Caco-2 (cell line): Measurements from ENCODE around the gene KNSTRN. TPM values are rescaled to one million over a fixed set of nuclear protein-coding genes. Genes with fewer than 3 reads are reported as not detected.

Source experiments
- BruUV-seq: library from RNA; stranded (reverse); fragments of 400-500 nt; replicated peaks from 2 replicates; lab custom pipeline; 2021; lab: Mats Ljungman, UMichigan
- CTCF ChIA-PET: fragments of 300-600 bp; sonication (Branson Sonifier 250); formaldehyde crosslinking; loops from one replicate; lab custom pipeline; 2022; ENCODE audit warnings: antibody characterized with exemption; lab: Charles Lee
- POLR2A ChIA-PET: fragments of 300-600 bp; sonication (Branson Sonifier 250); formaldehyde crosslinking; loops from one replicate; lab custom pipeline; 2022; ENCODE audit warnings: antibody characterized with exemption; lab: Charles Lee
- DNase-seq, 2 experiments: peaks; one replicate each; pipeline versions ENCODE4 v3.0.0 to v3.0.0-alpha.2; 2020 to 2022
- H3K27me3 ChIP-seq: replicated peaks from 2 replicates; pipeline ENCODE4 v1.6.0; 2011; ENCODE audit warnings: low read length; ENCODE audit not compliant: control insufficient read depth, insufficient read depth
- H3K36me3 ChIP-seq: 2 replicates; pipeline ENCODE4 v1.5.1; 2011; ENCODE audit warnings: low read length; ENCODE audit not compliant: control insufficient read depth, insufficient read depth
- H3K4me1 ChIP-seq: fragments of 250-450 bp; sonication (Bioruptor Pico); 2 replicates; pipeline ENCODE4 v1.5.1; 2020; ENCODE audit warnings: mild to moderate bottlenecking
- H3K4me3 ChIP-seq: 2 replicates; pipeline ENCODE4 v1.5.1; 2011; ENCODE audit warnings: low read depth, mild to moderate bottlenecking, control low read depth, low read length
- H3K9me3 ChIP-seq: fragments of 250-450 bp; sonication (Bioruptor Pico); 2 replicates; pipeline ENCODE4 v1.5.1; 2020; ENCODE audit warnings: mild to moderate bottlenecking, moderate library complexity
- H3K27ac Mint-ChIP-seq: one replicate; pipeline ENCODE4 v1.8.0; 2022; ENCODE audit warnings: mixed read lengths; ENCODE audit not compliant: unreplicated experiment
- H3K27me3 Mint-ChIP-seq: one replicate; pipeline ENCODE4 v1.8.0; 2022; ENCODE audit warnings: mixed read lengths; ENCODE audit not compliant: insufficient read depth, unreplicated experiment
- H3K36me3 Mint-ChIP-seq: one replicate; pipeline ENCODE4 v1.8.0; 2022; ENCODE audit warnings: mild to moderate bottlenecking, mixed read lengths; ENCODE audit not compliant: insufficient read depth, unreplicated experiment
- H3K4me1 Mint-ChIP-seq: one replicate; pipeline ENCODE4 v1.8.0; 2022; ENCODE audit warnings: low read depth, mixed read lengths; ENCODE audit not compliant: unreplicated experiment
- H3K4me3 Mint-ChIP-seq: one replicate; pipeline ENCODE4 v1.8.0; 2022; ENCODE audit warnings: mild to moderate bottlenecking, moderate library complexity, mixed read lengths; ENCODE audit not compliant: unreplicated experiment
- H3K9me3 Mint-ChIP-seq: one replicate; pipeline ENCODE4 v1.8.0; 2022; ENCODE audit warnings: mixed read lengths; ENCODE audit not compliant: unreplicated experiment
- CTCF ChIP-seq, 2 experiments: fragments of 200-600 bp in 1 of 2; IDR thresholded peaks; 1 replicate in 1 of 2; 2 replicates in 1 of 2; pipeline versions ENCODE4 v1.5.1 to v1.8.0; 2011 to 2022; ENCODE audit warnings: antibody characterized with exemption in 1 of 2, control low read depth in 1 of 2, inconsistent platforms in 1 of 2, low read depth in 1 of 2, low read length in 1 of 2, mild to moderate bottlenecking in 1 of 2, moderate library complexity in 1 of 2; ENCODE audit not compliant: insufficient read depth in 1 of 2, severe bottlenecking in 1 of 2, unreplicated experiment in 1 of 2
- intact Hi-C: fragments of 100-400 bp; cut with micrococcal nuclease; formaldehyde crosslinking; loops from one replicate; pipeline ENCODE4 v1.10.0; 2022; ENCODE audit not compliant: unreplicated experiment
- total RNA-seq: library from RNA; stranded (reverse); gene quantifications from 2 replicates; pipeline ENCODE4 v1.2.3, GENCODE V29; 2022

Gene KNSTRN
- total RNA-seq, 1 experiment from 2014 or later: 74.7 TPM

DNA sequence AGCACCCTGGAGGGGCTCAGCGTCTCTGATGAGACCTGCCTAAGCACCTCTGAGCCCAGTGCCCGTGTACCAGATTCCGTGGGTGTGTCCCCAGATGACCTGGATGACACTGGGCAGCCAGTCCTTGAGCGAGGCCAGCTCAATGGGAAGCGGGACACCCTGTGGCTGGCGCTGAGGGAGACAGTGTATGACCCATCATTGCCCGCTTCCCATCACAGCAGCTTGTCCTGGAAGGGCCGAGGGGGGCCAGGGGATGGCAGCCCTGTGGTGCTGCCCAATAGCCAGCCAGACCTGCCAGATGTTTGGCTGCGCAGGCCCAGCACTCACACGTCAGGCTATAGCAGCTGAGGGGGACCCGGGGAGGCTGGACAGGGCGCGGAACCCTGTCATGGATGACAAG is 12.6 kb upstream of the KNSTRN start:
- H3K4me3 Mint-ChIP-seq: no peak overlapping the region
- no peaks in the 10 kb centered on the region for H3K27me3 ChIP-seq
- POLR2A ChIA-PET: interaction anchor here (1.2 kb wide), 1 partner anchor 22 kb away, joined by 4 read pairs; no protein-coding TSS in a partner anchor
- H3K36me3 Mint-ChIP-seq: no peaks in the 10 kb centered on the region
- intact Hi-C loops: no loop called here
- no peak for TF ChIP-seq CTCF (IDR thresholded peaks at IDR 0.05; ENCODE audit: insufficient read depth in 1 of 2, low read depth in 1 of 2, low read length in 1 of 2, severe bottlenecking in 1 of 2, unreplicated experiment in 1 of 2)
- no peak overlapping the region for H3K4me3 ChIP-seq
- no peak overlapping the region for H3K27ac Mint-ChIP-seq
- no peak for DNase-seq
- CTCF ChIA-PET: no interaction called here
- H3K36me3 ChIP-seq: no peaks in the 10 kb centered on the region
- BruUV-seq: no TSS peak
- no peaks in the 10 kb centered on the region for H3K9me3 Mint-ChIP-seq
- H3K27me3 Mint-ChIP-seq: no peaks in the 10 kb centered on the region
- no peaks in the 10 kb centered on the region for H3K4me1 Mint-ChIP-seq
- H3K4me1 ChIP-seq: no peaks in the 10 kb centered on the region
- H3K9me3 ChIP-seq: no peaks in the 10 kb centered on the region

DNA sequence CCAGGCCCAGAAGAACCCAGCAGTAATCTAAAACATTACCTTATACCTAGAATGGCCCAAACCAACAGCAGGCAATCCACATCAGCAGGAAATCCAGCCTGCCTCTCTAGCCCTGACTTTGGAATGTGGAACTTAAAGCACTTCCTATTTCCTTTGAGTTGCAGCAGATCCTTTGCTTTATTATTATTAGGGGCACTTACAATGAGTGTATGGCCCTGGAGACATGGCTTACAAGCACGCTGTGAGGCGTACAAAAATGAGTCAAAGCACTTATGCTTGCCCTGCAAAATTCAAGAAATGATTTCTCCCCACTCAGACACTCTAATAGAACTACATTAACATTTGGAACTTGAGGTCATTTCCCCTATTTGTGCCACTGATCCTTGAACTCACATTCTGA is 9.5 kb upstream of the KNSTRN start:
- BruUV-seq: no TSS peak
- Mint-ChIP-seq H3K4me1 (no peaks in the 10 kb centered on the region), H3K9me3 (no peaks in the 10 kb centered on the region), H3K27ac (no peak overlapping the region), H3K27me3 (no peaks in the 10 kb centered on the region), H3K36me3 (no peaks in the 10 kb centered on the region), H3K4me3 (no peak overlapping the region)
- no peak for DNase-seq
- Histone ChIP-seq H3K4me3 (no peak overlapping the region), H3K9me3 (no peaks in the 10 kb centered on the region), H3K36me3 (no peaks in the 10 kb centered on the region), H3K27me3 (no peaks in the 10 kb centered on the region), H3K4me1 (no peaks in the 10 kb centered on the region)
- intact Hi-C loops: no loop called here
- POLR2A ChIA-PET: no interaction called here
- TF ChIP-seq CTCF (IDR thresholded peaks at IDR 0.05; ENCODE audit: insufficient read depth in 1 of 2, low read depth in 1 of 2, low read length in 1 of 2, severe bottlenecking in 1 of 2, unreplicated experiment in 1 of 2): no peak
- CTCF ChIA-PET: no interaction called here

- Histone ChIP-seq H3K4me3 (no peak overlapping the region), H3K4me1 (peaks cover 5% of the 10 kb centered on the region), H3K9me3 (no peaks in the 10 kb centered on the region), H3K36me3 (no peaks in the 10 kb centered on the region), H3K27me3 (no peaks in the 10 kb centered on the region)
- intact Hi-C loops: no loop called here
- Mint-ChIP-seq H3K27ac (no peak overlapping the region), H3K4me1 (no peaks in the 10 kb centered on the region), H3K27me3 (no peaks in the 10 kb centered on the region), H3K4me3 (no peak overlapping the region), H3K9me3 (no peaks in the 10 kb centered on the region), H3K36me3 (peaks cover 4% of the 10 kb centered on the region)
- POLR2A ChIA-PET: no interaction called here
- no peak for DNase-seq
- no peak for TF ChIP-seq CTCF (IDR thresholded peaks at IDR 0.05; ENCODE audit: insufficient read depth in 1 of 2, low read depth in 1 of 2, low read length in 1 of 2, severe bottlenecking in 1 of 2, unreplicated experiment in 1 of 2)
- CTCF ChIA-PET: interaction anchor here (0.6 kb wide), 1 partner anchor 321 kb away, joined by 3 read pairs; no protein-coding TSS in a partner anchor
- no TSS peak for BruUV-seq
Measured at GRCh38 chr15:40377606-40378005, 4.9 kb upstream of the KNSTRN start.
